KMS-11 (cell line): ENCODE measurements around the gene TRIM71.

ENCODE experiments used
- H2AFZ ChIP-seq: fragments of 200-600 bp; sonication (generic); 2 replicates; pipeline ENCODE4 v1.6.1; 2016; ENCODE audit warnings: antibody characterized with exemption, mixed run types, low read depth
- H3K27ac ChIP-seq: fragments of 200-600 bp; sonication (generic); 2 replicates; pipeline ENCODE4 v1.6.1; 2016; ENCODE audit warnings: mild to moderate bottlenecking, mixed run types
- H3K27me3 ChIP-seq: fragments of 200-600 bp; sonication (generic); 2 replicates; pipeline ENCODE4 v1.6.1; 2017; ENCODE audit warnings: mild to moderate bottlenecking, low read depth, mixed run types, moderate library complexity; ENCODE audit not compliant: insufficient read depth
- H3K36me3 ChIP-seq: fragments of 200-600 bp; sonication (generic); 2 replicates; pipeline ENCODE4 v1.6.1; 2017; ENCODE audit warnings: mild to moderate bottlenecking, mixed run types; ENCODE audit not compliant: insufficient read depth
- H3K4me1 ChIP-seq: fragments of 200-600 bp; sonication (generic); 2 replicates; pipeline ENCODE4 v1.6.1; 2016; ENCODE audit warnings: mild to moderate bottlenecking, low read depth, mixed run types; ENCODE audit not compliant: poor library complexity, severe bottlenecking
- H3K4me2 ChIP-seq: fragments of 200-600 bp; sonication (generic); 2 replicates; pipeline ENCODE4 v1.7.0; 2016; ENCODE audit warnings: mild to moderate bottlenecking, mixed run types
- H3K4me3 ChIP-seq: fragments of 200-600 bp; sonication (generic); IDR thresholded peaks from 2 replicates; pipeline ENCODE4 v1.6.1; 2017; ENCODE audit warnings: low read depth, low read length, mixed read lengths; ENCODE audit not compliant: insufficient read depth
- H3K79me2 ChIP-seq: fragments of 200-600 bp; sonication (generic); 2 replicates; pipeline ENCODE4 v1.6.1; 2016; ENCODE audit warnings: low read depth, mixed run types; ENCODE audit not compliant: insufficient read depth
- H3K9ac ChIP-seq: fragments of 200-600 bp; sonication (generic); 2 replicates; pipeline ENCODE4 v1.6.1; 2016; ENCODE audit warnings: mild to moderate bottlenecking, mixed run types
- H4K20me1 ChIP-seq: fragments of 200-600 bp; sonication (generic); 2 replicates; pipeline ENCODE4 v1.6.1; 2016; ENCODE audit warnings: mild to moderate bottlenecking, mixed run types; ENCODE audit not compliant: insufficient read depth
- TF ChIP-seq, protein P1 (sequence below): fragments of 200-600 bp; sonication (generic); conservative IDR thresholded peaks from 2 replicates; pipeline ENCODE4 v1.6.1; 2017; ENCODE audit warnings: low read depth, mild to moderate bottlenecking, antibody characterized with exemption, low read length, moderate library complexity, mixed read lengths

The TRIM71 gene

DNA sequence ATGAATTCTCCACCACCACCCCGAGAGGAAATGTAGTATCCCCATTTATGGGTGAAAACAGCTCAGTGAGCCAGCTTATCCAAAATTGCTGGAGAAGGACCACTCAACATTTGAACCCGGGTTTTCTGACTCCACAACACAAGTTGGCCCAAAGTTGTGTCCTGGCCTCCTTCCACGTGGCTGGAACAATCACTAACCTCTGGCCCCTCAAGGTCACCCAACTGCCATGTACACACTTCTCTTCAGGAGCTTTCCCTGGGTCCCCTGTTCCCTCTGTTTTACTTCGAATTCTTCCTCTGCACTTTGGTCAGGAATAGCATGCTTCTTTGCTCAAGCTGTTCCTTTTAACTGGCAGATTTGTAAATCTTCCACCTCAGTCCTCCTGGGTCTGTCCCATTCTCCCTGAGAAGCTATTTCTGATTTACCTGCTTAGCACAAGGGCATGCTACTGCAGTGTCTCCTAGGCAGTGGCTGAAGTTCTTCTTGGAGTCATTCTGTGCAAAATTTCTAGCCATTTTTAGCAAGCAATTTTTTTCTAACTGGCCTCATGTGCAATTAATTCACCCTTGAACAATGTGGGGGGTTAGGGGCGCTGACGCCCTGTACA is 39.2 kb downstream of the TRIM71 start:
- Histone ChIP-seq H3K4me2 (no peak overlapping the region), H3K27me3 (no peaks in the 10 kb centered on the region), H3K27ac (no peak overlapping the region), H3K36me3 (no peaks in the 10 kb centered on the region), H4K20me1 (no peaks in the 10 kb centered on the region), H3K4me3 (no peak overlapping the region), H3K4me1 (no peaks in the 10 kb centered on the region), H2AFZ (no peak overlapping the region), H3K9ac (no peak overlapping the region), H3K79me2 (no peaks in the 10 kb centered on the region)
- TF ChIP-seq, protein P1, sequence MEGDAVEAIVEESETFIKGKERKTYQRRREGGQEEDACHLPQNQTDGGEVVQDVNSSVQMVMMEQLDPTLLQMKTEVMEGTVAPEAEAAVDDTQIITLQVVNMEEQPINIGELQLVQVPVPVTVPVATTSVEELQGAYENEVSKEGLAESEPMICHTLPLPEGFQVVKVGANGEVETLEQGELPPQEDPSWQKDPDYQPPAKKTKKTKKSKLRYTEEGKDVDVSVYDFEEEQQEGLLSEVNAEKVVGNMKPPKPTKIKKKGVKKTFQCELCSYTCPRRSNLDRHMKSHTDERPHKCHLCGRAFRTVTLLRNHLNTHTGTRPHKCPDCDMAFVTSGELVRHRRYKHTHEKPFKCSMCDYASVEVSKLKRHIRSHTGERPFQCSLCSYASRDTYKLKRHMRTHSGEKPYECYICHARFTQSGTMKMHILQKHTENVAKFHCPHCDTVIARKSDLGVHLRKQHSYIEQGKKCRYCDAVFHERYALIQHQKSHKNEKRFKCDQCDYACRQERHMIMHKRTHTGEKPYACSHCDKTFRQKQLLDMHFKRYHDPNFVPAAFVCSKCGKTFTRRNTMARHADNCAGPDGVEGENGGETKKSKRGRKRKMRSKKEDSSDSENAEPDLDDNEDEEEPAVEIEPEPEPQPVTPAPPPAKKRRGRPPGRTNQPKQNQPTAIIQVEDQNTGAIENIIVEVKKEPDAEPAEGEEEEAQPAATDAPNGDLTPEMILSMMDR: no peak

DNA sequence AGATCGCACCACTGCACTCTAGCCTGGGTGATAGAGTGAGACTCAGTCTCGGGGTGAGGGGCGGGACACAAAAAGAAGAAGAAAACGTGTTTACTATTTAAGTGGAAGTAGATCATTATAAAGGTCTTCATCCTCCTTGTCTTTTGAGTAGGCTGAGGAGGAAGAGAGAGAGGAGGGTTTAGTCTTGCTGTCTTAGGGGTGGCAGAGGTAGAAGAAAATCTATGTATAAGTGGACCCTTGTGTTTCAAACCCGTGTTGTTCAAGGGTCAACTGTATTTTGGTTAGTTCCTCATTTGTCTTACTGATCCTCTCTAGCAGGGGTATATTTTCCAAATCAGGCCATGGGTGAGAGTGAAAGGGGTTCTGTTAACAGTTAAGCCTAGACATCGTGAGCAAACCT is 40.1 kb downstream of the TRIM71 start:
- H2AFZ ChIP-seq: no peak overlapping the region
- peaks cover 4% of the 10 kb centered on the region for H3K4me1 ChIP-seq
- H3K4me2 ChIP-seq: no peak overlapping the region
- no peaks in the 10 kb centered on the region for H3K27me3 ChIP-seq
- TF ChIP-seq, protein P1: no peak
- no peak overlapping the region for H3K27ac ChIP-seq
- no peak overlapping the region for H3K9ac ChIP-seq
- no peaks in the 10 kb centered on the region for H4K20me1 ChIP-seq
- H3K4me3 ChIP-seq: no peak overlapping the region
- no peaks in the 10 kb centered on the region for H3K79me2 ChIP-seq
- H3K36me3 ChIP-seq: no peaks in the 10 kb centered on the region

- Histone ChIP-seq H3K4me3 (no peak overlapping the region), H3K4me2 (no peak overlapping the region), H3K9ac (no peak overlapping the region), H3K27me3 (no peaks in the 10 kb centered on the region), H3K79me2 (no peaks in the 10 kb centered on the region), H3K27ac (no peak overlapping the region), H2AFZ (no peak overlapping the region), H4K20me1 (no peaks in the 10 kb centered on the region), H3K36me3 (no peaks in the 10 kb centered on the region), H3K4me1 (peaks cover 4% of the 10 kb centered on the region)
- TF ChIP-seq, protein P1: no peak
These were observed 41.9 kb downstream of the TRIM71 start for GRCh38 chr3:32859604-32860237.

- H3K4me2 ChIP-seq: no peak overlapping the region
- no peaks in the 10 kb centered on the region for H3K79me2 ChIP-seq
- no peak overlapping the region for H3K9ac ChIP-seq
- no peak overlapping the region for H3K4me3 ChIP-seq
- no peak overlapping the region for H3K27ac ChIP-seq
- no peak overlapping the region for H2AFZ ChIP-seq
- TF ChIP-seq, protein P1: no peak
- H3K27me3 ChIP-seq: no peaks in the 10 kb centered on the region
- no peaks in the 10 kb centered on the region for H3K36me3 ChIP-seq
- H4K20me1 ChIP-seq: no peaks in the 10 kb centered on the region
- peaks cover 4% of the 10 kb centered on the region for H3K4me1 ChIP-seq
These were observed 42.7 kb downstream of the TRIM71 start for GRCh38 chr3:32860499-32860898.
